GM21619 (cell line): Measurements from ENCODE around the gene GDI2.
"Not testable (repeated sequence)": the region's sequence is repeated elsewhere in the genome, so short reads cannot be mapped to it uniquely, and the experiment has no call there.

Source experiments
- ATAC-seq: cut with Tn5 transposase; IDR thresholded peaks from one replicate; pipeline ENCODE4 v1.9.1; 2021; ENCODE audit not compliant: unreplicated experiment

GDI2 gene

GRCh38 chr10:5813341-5814109 is at the start of gene GDI2:
GDI2 (minus strand) TSS chr10:5813434; CDS start chr10:5813258, 176 bp downstream.
- ATAC-seq: peak; percentile 77

- peak; percentile 95 for ATAC-seq
Observed at GRCh38 chr10:5862360-5862961, 49.2 kb upstream of the GDI2 start.

- no peak for ATAC-seq
Observed at GRCh38 chr10:5860066-5860465, 46.8 kb upstream of the GDI2 start.

- no peak for ATAC-seq
Observed at GRCh38 chr10:5858811-5859210, 45.6 kb upstream of the GDI2 start.

- ATAC-seq: no peak
Observed at GRCh38 chr10:5856701-5857004, 43.4 kb upstream of the GDI2 start.

- no peak for ATAC-seq
Observed at GRCh38 chr10:5855979-5856700, 42.9 kb upstream of the GDI2 start.

- no peak for ATAC-seq
Observed at GRCh38 chr10:5854131-5854475, 40.9 kb upstream of the GDI2 start.

- ATAC-seq: not testable (repeated sequence)
Observed at GRCh38 chr10:5846667-5847066, 33.4 kb upstream of the GDI2 start.

- no peak for ATAC-seq
Observed at GRCh38 chr10:5844345-5845055, 31.3 kb upstream of the GDI2 start.

- no peak for ATAC-seq
Observed at GRCh38 chr10:5843686-5844344, 30.6 kb upstream of the GDI2 start.

GRCh38 chr10:5841965-5842364 is 28.7 kb upstream of the GDI2 start:
- no peak for ATAC-seq

GRCh38 chr10:5840314-5841307 is 27.4 kb upstream of the GDI2 start:
- peak; percentile 74 for ATAC-seq

- not testable (repeated sequence) for ATAC-seq
Observed at GRCh38 chr10:5836181-5836580, 22.9 kb upstream of the GDI2 start.

- no peak for ATAC-seq
Observed at GRCh38 chr10:5835446-5836095, 22.3 kb upstream of the GDI2 start.

- no peak for ATAC-seq
Observed at GRCh38 chr10:5833814-5834213, 20.6 kb upstream of the GDI2 start.

- ATAC-seq: no peak
Observed at GRCh38 chr10:5832946-5833345, 19.7 kb upstream of the GDI2 start.

- no peak for ATAC-seq
Observed at GRCh38 chr10:5831446-5831782, 18.2 kb upstream of the GDI2 start.

- no peak for ATAC-seq
Observed at GRCh38 chr10:5830629-5831445, 17.6 kb upstream of the GDI2 start.

GRCh38 chr10:5829267-5829666 is 16.0 kb upstream of the GDI2 start:
- ATAC-seq: no peak
